22Rv1 (cell line): ENCODE measurements around the gene GFPT2.

Experiments
- H3K27ac ChIP-seq: fragments of 450-650 bp; 2 replicates; pipeline ENCODE4 v1.5.1; 2017
- CTCF ChIP-seq: fragments of 450-650 bp; IDR thresholded peaks from 2 replicates; pipeline ENCODE4 v1.5.1; 2017; ENCODE audit warnings: mild to moderate bottlenecking
- ZFX ChIP-seq: fragments of 450-650 bp; IDR thresholded peaks from 2 replicates; pipeline ENCODE4 v1.6.1; 2017; ENCODE audit warnings: antibody characterized with exemption, borderline replicate concordance

Gene GFPT2

GRCh38 chr5:180345186-180345585 lies 8.0 kb downstream of the GFPT2 start:
- H3K27ac ChIP-seq, result no peak overlapping the region

GRCh38 chr5:180344696-180344999 lies 8.5 kb downstream of the GFPT2 start:
- no peak for TF ChIP-seq ZFX
- no peak for TF ChIP-seq CTCF
- H3K27ac ChIP-seq, result no peak overlapping the region

More at GRCh38 chr5:180345186-180345585, 8.0 kb downstream of the GFPT2 start:
- no peak for TF ChIP-seq ZFX
- TF ChIP-seq CTCF, result no peak

- H3K27ac ChIP-seq, result no peak overlapping the region
Observed at GRCh38 chr5:180343831-180344695, 9.1 kb downstream of the GFPT2 start.

GRCh38 chr5:180343110-180343830 lies 9.9 kb downstream of the GFPT2 start:
- TF ChIP-seq CTCF (no peak), ZFX (no peak)
- no peak overlapping the region for H3K27ac ChIP-seq

More at GRCh38 chr5:180343831-180344695, 9.1 kb downstream of the GFPT2 start:
- no peak for TF ChIP-seq CTCF
- no peak for TF ChIP-seq ZFX

GRCh38 chr5:180341595-180341994 lies 11.5 kb downstream of the GFPT2 start:
- H3K27ac ChIP-seq, result no peak overlapping the region
- TF ChIP-seq CTCF (no peak), ZFX (no peak)

GRCh38 chr5:180340856-180341255 lies 12.3 kb downstream of the GFPT2 start:
- H3K27ac ChIP-seq, result no peak overlapping the region
- TF ChIP-seq CTCF (no peak), ZFX (no peak)

- TF ChIP-seq ZFX (no peak), CTCF (no peak)
- no peak overlapping the region for H3K27ac ChIP-seq
Observed at GRCh38 chr5:180339583-180340183, 13.5 kb downstream of the GFPT2 start.
